ENCODE data around the gene CD28. TPM values are rescaled to one million over a fixed set of nuclear protein-coding genes. Genes with fewer than 3 reads are reported as not detected.

CD28 gene
- total RNA-seq, 1 donor from 2014 or later = under 0.01 TPM

DNA sequence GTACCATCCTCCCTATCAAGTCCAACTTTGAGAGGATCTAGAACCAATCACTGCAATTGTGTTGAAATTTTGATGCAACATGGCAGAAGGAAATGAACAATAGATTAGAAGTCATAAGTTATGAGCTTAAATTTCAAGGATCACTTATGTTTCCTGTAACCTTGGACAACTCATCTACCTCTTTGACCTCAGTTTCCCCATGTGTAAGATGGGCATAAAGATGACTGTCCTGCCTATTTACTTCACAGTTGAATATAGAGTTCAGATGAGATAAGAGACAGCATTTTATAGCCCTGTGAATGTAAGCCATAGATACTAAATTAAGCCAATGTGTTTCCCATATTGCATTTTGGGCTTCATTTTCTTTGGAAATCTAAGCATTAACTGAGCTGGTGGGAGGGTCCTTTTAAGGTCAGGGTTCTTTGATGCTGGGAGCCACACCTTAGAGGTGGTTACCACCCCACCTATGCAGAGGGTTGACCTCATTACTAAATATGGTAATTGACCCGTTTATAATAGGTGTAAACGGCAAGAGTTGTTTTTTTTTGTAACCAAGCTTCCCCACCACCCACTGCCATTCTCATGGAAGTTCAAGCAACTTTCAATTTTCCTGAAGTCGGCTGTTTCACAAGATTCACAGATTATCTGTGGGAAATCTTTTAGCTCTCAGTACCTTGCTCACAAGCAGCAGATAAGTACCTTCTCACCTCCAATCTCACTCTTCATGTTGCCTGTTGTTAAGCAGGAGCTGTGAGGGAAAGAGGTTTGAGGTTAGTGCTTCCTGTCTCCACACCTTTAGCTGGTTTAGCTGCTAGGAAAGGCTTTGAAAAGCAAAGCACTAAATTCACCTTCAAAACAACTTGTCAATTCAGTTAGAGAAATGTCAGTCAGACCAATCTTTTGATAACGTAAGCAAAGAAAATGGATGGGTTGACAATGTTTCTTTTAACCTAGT, 13.3 kb downstream of the CD28 start:
- no peak for DNase-seq

DNA sequence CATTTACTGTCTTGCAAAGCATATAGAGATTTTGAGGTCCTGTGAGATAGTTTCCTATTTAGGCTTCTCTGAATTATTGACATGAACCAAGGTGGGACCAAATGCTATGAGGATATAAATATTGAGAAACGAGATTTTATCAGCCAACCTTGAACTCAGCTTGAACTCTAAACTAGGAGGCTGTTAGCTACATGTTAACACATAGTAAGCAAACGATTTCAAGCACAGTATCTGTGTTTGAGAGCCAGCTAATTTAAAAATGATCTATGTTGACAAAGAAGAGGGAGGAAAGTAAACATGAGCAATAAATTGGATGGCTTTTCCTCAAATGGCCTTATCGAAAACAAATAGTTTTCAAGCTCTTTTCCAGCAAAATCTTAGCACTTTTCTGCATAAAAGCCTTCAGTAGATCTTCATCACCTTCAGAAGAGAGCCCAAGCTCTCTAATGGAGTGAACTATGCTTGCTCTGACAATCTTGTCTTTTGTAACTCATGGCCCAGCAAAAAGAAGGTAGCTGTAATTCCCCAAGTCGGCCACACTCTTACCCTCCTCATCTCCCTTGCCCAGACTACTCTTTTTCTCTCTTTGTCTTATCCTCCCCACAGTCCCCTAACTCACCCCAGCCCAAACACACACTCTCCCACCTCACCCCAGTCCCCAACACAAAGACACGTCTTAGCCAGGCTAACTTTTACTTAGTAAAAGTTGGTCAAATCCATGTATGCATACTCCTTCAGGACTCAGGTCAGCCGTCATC, 14.7 kb downstream of the CD28 start:
- no peak for DNase-seq

DNA sequence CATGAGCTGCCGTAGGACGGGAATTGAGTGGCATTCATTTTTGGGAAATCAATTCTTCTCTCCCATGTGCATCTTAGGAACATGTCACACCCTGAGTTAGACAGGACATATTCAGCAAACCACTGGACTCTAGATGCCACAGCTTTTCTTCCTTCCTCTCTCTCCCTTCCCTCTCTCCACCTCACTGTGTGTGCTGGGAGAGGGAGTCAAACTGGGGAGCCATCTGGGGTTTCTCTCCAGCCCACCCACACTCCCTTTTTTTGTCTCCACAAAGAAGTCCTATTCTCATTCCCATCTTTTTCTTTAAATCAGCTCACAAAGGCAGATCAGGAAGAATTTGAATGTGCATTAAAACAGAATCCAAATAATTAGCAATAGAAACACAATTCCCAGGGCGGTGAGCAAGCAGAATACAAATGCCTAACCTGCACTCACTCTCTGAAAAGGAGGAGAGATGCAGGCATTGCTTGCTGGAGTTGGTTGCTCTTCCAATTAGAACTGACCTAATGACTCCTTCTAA, 15.4 kb downstream of the CD28 start:
- no peak for DNase-seq

DNA sequence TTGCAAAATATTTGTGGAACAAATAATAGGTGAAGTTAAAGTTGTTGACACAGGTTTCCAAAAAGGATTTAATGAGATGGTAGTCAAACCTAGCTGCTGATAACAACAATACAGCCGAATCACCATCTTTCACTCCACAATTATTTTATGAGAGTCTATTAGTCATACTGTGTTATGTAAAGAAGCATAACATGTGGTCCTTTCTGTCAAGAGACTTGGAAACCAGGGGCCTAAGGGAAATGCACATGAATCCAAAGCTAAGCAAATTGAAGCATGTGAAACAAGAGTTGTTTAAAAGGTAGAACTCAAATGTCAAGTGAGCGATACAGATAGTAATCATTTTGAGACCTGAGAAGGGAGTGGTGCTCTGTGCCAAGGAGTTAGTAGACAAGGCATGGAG, 16.0 kb downstream of the CD28 start:
- no peak for DNase-seq

DNA sequence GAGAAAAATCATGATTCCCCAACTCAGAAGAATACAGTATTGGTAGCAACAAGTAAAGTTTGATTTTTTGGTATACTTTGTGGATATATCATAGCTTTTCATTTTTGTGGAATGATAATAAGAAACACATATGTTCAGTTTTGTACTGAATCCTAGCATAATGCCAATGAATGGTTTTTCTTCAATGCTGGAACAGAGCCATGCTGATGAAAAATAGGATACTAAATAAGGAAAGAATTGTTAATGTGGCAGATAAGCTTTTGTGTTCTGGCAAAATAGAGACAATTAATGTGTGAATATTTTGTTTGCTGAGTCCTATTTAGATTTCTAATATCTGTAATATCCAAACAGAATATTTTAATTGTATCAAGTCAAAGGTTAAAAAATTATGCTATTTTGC, 21.9 kb downstream of the CD28 start:
- peak; percentile 34 for DNase-seq

DNA sequence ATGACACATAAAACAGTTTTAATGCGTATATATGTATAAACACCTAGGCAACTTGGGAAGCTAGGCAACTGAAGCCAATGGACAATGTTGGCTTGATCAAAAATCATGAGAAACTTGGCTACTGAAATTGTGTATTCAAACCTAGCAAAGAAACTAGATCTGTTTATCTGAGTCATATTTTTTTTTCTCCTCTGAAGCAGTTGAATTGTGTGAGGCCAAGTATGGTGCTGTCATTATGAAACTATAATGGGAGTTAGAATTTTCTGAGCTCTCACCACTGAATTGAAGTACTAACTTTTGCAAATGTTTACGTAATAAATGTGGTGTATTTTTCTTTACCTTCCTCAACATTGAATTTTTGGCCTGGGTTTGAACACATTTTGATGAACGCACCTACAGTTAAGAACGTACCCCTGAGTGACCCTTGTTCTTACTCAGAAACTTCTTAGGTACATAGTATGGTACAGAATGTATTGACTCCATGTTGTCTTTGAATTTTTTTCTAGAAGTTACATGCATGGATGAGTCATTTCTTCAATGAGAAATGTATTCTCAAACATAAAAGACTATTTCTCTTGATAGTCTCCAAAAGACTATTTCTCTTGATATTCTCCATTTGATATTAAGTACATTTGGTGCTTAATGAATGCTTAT, 23.8 kb downstream of the CD28 start:
- no peak for DNase-seq

DNA sequence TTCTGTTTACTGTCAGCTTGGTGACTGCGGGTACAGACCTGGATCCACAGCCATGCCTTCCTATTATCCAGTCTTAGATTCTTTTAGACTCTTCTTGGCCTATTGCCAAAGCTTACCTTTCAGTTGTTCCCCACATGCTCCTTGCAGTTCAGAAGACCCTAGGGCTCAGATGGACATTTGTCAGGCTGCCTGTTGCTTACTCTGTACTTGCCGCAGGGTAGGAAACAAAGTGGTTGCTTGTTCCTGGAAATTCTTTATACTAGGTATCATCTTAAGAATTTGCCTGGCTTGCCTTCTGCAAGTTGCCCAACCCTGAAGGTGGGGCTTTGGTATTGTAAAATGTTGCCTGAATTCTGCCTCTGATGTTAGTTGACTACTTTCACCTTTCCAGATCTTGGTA, 24.4 kb downstream of the CD28 start:
- DNase-seq = no peak

DNA sequence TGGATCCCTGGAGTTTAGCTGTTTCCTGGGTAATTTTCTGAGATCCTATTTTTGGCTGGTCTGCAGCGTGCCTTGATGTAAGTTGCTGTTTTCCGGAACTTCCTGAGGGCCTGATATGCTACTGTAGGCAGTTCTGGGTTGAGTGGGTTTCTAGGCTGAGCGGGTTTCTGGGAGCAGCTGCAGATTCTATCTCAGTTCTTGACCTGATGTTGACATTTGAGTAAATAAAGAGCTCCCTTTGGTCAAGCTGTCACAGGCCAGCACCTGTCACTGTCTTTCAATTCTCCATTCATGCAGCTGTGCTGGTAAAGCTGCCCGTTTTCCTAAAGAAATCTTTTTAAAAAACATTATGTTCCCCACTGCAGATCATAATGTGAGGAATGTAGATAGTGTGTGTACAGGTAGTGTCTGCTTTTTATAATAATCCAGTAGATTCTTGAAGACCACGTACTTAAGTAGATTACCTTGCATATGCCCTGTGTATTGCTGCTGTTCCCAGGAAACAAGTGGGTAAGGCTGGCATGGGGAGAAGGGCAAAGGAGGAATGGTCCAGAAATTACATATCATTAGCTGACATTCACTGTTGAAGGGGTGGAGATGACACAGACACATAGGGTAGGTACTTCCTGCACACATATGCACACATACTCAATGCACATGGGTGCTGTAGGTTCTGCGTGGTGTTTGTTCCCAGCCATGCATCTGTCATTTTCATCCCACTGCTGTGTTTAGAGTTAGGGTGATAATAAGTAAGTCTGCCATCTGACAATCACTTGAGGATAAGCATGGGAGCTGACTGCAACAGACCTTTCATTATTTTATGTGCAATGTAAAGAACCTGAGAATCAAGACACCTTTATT, 25.9 kb downstream of the CD28 start:
- DNase-seq = no peak

DNA sequence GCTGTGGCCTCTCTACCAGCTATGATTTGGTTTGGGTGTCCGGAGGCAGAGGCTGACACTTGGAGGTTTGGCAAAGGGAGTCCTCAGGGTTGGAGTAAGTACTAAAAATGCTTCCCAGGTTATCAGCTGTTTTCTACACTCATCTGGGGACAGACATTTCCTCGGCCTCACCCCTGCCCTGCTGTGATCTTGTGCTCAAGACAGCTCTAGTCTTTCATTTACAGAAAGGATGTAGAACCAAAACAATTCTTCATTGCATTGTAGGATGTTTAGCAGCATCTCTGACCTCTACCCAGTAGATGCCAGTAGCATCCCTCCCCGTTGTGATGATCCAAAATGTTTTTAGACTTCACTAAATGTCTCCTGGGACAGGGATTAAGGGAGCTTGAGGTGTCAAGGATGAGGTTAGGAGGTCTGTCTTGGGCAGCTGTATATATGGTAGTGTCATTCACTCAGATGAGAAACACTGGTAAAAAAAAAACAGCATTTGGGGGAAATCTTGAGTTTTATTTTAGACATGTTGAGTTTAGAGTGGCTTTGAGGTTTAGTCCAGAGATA, 26.6 kb downstream of the CD28 start:
- no peak for DNase-seq

DNA sequence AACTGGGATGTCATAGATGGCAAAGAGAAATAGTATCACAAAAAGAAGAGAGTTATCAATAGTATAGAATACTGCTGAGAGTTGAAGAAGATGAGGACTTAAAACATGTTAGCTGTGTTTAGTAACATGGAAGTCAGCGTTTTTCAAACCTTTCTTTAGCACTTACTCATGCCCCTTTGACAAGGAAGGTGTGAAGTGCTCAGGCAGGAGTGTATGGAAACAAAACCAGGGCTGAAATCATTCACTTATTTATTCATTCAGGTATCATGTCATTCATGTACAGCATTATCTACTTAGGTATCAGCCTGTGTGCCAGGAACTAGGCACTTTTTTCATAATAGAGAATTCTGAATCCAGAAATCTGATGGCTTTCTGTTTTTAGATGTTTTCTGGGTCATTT, 27.2 kb downstream of the CD28 start:
- DNase-seq = no peak

DNA sequence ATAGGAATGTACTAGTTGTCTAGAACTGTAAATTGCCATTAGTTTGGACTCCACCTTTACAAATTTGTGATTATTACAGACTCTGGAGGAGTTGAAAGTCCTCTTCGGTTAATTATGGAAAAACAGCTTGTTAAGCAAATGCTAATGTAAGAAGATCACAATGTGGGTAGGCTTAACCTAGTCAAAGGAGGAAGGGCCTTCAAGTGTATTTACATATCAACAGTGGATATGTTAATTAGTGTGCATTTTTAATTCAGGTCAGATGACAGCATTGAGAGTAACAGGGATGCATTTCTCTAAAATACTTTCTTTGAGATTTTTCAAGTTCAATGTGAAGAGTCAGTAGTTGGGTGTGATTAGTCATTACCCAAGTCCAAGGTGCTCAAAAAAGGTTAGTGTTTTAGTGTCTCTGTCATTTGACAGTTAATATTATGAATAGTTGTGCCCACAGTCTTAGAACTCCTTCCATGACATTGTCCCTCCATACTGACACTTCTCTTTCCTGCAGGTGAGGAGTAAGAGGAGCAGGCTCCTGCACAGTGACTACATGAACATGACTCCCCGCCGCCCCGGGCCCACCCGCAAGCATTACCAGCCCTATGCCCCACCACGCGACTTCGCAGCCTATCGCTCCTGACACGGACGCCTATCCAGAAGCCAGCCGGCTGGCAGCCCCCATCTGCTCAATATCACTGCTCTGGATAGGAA, 28.0 kb downstream of the CD28 start:
- DNase-seq = no peak

DNA sequence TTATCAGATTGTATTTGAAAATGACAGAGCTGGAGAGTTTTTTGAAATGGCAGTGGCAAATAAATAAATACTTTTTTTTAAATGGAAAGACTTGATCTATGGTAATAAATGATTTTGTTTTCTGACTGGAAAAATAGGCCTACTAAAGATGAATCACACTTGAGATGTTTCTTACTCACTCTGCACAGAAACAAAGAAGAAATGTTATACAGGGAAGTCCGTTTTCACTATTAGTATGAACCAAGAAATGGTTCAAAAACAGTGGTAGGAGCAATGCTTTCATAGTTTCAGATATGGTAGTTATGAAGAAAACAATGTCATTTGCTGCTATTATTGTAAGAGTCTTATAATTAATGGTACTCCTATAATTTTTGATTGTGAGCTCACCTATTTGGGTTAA, 30.9 kb downstream of the CD28 start:
- no peak for DNase-seq

DNA sequence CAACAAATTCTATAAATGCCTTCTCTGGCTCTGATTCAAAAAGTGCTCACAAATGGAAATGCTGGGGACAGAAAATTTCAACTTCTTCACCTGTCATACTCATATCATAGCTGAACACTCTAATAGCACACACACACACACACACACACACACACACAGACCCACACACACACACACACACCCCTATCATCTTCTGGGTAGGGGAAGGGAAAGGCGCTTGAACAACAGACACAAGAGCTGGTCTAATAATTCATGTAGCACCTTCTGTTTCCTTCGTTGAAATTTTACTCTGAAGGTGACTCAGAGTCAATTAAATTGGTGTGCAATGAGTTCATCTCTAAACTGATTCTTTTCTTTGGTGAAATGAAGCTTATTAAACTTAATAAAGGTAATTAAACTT, 32.9 kb downstream of the CD28 start:
- no peak for DNase-seq

DNA sequence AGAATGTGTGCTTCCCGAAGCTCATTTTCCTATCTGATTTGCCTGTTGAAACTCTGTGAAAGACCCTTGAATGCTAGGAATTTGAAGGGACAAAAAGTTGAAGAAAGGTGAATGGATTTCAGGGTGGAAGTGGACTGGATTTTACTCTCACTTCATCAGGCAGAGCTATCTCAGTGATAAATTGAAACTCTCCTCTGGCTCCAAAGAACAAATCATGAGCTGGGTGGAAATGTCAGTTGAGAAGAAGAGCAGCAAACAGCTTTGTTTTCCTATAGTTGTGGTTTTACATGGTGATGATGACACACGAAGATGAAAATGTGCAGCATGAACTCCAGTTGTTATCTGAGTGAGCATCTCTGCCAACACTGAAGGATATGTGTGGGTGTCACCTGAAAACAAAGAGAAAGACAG, 34.4 kb downstream of the CD28 start:
- no peak for DNase-seq

DNA sequence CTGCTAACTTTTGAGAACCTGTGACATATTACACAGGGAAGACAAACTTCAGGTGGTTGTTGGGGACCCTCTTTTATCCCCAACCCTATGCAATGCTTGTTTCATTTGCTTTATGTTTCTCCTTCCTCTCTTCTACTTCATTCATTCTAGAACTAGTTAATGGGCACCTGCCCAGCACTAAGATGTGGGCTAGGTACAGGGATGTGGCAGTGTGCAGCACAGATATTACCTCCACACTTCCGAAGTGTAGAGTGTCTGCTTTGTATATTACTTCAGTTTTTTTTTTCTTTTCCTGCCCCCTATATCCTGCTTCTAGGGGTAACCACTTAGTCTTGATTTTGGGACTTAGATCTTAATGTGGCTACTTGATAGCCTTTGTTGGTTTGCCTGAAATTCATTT, 35.1 kb downstream of the CD28 start:
- no peak for DNase-seq

DNA sequence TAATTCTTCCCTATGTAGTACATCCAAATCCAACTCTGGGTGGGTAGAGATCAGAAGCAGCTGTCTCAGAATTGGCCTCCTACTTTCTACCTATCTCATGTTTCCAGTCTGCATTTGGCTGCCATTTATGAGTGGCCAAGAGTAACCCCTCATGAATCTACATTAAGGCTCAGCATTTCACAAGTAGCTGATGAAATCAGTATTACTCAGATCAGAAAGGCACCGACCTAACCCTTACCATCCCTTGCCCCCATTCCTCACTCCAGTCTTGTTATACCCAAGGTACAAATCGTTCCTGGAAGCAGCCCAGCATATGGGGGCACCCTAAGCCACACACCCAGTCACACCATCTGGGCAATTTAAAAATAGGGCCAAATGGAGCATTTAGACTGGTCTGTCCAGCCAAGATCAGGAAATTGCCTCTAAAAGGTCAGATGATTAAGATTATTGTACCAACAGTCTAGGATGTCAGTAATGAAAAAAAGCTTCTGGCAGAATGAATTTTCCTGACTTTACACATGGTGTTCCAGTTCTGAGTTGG, 37.1 kb downstream of the CD28 start:
- DNase-seq = no peak

DNA sequence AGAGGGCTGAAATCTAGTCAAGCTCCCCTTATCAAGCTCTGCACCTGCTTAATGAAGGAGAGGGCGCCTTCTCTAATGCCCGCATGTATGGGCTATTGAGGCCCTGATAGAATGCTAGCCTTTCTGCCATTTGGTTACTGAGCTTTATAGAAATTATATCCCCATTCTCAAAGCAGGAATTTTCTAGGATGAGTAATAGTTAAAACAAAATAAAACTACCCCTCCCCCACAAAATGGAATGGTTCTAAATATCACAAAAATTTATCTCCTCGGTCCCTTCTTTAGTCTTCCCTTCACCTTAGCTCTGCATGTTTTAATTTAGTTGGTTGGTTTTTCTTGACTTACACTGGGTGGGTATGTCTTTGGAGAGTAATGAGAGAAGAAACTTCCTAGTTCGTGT, 37.7 kb downstream of the CD28 start:
- DNase-seq = no peak

DNA sequence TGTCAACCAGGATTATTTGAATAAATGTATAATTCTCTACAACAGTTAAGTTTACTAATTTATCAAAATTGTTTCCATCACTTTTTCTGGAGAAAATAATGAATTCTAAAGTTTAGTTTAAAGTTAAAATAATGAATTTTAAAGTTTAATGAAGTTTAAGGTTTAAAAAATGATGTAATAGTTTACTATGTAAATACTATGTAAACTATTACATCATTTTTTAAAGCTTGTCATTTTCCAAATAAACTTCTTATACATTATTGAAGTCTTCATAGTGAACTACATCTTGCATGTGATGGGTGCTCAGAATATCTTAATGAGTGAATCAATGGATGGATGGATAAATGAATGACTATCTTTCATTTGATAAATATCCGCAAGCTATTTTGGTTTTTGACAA, 38.8 kb downstream of the CD28 start:
- no peak for DNase-seq

DNA sequence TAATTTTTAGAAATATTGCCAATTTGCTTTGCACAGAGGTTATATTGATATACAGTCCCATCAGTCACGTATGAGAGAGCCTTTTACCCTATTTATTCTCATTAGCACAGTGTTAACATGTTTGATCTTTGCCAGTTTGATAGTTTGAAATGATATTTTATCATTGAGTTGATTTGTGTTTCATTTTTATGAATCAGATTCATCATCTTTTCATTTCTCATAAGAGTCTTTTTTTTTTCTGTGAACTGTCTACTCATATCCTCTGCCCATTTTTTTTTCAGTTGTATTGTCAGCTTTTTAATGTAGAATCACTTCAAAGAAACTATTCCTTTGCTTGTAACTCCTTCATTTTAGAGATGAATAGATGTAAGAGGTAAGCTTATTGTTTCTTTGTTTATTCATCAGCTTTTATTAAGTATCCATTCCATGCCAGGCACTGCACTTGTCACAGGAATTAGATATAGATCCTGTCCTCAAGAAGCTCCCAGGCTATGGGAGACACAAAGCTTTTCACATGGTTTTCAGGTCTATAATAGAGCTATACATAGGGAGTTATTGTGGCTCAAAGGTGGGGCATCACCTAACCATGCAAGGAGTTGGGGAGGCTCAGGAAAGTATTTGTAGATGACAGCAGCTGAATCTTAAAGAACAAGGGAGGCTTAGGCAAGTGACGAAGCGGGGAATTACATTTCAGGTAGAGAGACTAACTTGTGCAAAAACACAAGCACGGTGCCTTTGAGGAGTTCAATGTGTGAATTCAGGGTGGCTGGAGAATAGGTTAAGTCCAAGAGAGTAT, 42.1 kb downstream of the CD28 start:
- no peak for DNase-seq

All from dermis blood vessel endothelial cell (primary cell).